Measurements from ENCODE around the gene NPHP4. TPM values are rescaled to one million over a fixed set of nuclear protein-coding genes. Genes with fewer than 3 reads are reported as not detected.

NPHP4 gene
- polyA plus RNA-seq, 1 donor (not counting 4 experiments of a cell fraction or from before 2014, with no cell fraction given), result 3.7 TPM

DNA sequence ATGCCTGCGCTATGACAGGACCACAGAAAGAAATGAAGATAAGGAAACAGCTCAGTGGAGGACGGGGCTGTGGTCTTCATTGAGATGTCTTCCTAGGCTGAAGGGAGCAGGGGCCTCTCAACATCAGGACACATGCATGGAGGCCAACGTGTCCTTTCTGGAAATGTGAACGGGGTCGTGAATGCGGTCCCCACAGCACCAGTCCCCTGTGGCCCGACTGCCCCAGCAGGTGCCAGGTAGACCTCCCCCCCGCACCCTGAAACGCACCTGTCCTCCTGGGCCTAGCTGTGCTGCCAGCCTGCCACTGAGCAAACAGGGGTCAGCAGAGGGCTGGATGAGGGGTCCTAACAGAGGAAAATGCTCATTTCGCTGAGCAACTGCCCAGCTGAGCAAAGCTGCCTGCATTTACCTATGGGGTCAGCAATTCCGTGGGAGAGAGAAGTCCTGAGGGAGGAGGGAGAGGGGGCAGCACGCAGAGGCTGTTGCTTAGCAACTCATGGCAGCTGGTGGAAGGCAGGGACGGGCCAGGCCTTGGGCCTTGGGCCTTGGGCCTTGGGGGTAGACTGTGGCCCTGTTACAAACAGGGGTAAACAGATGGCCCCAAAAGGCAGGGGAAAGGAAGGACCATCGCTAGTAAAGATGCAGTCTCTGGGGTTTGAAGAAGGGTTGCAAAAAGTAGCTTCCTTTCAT, 77.4 kb downstream of the NPHP4 start:
- Histone ChIP-seq H3K9me1 (ENCODE audit: control insufficient read depth, extremely low read depth, insufficient read depth, low read length) (no peaks in the 10 kb centered on the region), H3K79me2 (ENCODE audit: control insufficient read depth, insufficient read depth, low read length) (no peaks in the 10 kb centered on the region), H2AFZ (ENCODE audit: control insufficient read depth, low read length) (no peak overlapping the region), H3K9me3 (ENCODE audit: control insufficient read depth, low read depth, low read length) (no peaks in the 10 kb centered on the region), H3K36me3 (ENCODE audit: control insufficient read depth in 2 of 2, extremely low read depth in 1 of 2, insufficient read depth in 2 of 2, low read length in 2 of 2) (no peaks in the 10 kb centered on the region), H3K4me3 (ENCODE audit: control insufficient read depth in 2 of 3, extremely low read depth in 1 of 3, insufficient read depth in 2 of 3, low read depth in 1 of 3, low read length in 3 of 3) (no peak overlapping the region), H3K9ac (ENCODE audit: control insufficient read depth, extremely low read depth, insufficient read depth, low read length) (no peak overlapping the region), H4K20me1 (ENCODE audit: control insufficient read depth, extremely low read depth, insufficient read depth, low read length) (no peaks in the 10 kb centered on the region), H3K4me2 (ENCODE audit: control insufficient read depth, extremely low read depth, insufficient read depth, low read depth, low read length) (no peak overlapping the region), H3K27me3 (ENCODE audit: control insufficient read depth, extremely low read depth, insufficient read depth, low read length) (no peaks in the 10 kb centered on the region), H3K4me1 (ENCODE audit: control insufficient read depth, extremely low read depth, insufficient read depth, low read length) (peaks cover 2% of the 10 kb centered on the region), H3K27ac (ENCODE audit: control insufficient read depth, insufficient read depth, low read length) (no peak overlapping the region)
- no peak for DNase-seq (ENCODE audit: low read depth, low spot score)
- no peak for TF ChIP-seq EZH2 (IDR thresholded peaks at IDR 0.05; ENCODE audit: low read length)
- TF ChIP-seq, protein P1, sequence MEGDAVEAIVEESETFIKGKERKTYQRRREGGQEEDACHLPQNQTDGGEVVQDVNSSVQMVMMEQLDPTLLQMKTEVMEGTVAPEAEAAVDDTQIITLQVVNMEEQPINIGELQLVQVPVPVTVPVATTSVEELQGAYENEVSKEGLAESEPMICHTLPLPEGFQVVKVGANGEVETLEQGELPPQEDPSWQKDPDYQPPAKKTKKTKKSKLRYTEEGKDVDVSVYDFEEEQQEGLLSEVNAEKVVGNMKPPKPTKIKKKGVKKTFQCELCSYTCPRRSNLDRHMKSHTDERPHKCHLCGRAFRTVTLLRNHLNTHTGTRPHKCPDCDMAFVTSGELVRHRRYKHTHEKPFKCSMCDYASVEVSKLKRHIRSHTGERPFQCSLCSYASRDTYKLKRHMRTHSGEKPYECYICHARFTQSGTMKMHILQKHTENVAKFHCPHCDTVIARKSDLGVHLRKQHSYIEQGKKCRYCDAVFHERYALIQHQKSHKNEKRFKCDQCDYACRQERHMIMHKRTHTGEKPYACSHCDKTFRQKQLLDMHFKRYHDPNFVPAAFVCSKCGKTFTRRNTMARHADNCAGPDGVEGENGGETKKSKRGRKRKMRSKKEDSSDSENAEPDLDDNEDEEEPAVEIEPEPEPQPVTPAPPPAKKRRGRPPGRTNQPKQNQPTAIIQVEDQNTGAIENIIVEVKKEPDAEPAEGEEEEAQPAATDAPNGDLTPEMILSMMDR (optimal IDR thresholded peaks at IDR 0.05 in 1 of 3, IDR thresholded peaks at IDR 0.05 in 1 of 3, conservative IDR thresholded peaks at IDR 0.05 in 1 of 3; ENCODE audit: extremely low read depth in 1 of 3, insufficient read depth in 2 of 3, low read length in 3 of 3), result no peak
- dilution Hi-C loops (cut with MboI; ENCODE audit: extremely low pct_ligation_motif_present, low sequenced_read_pairs), result no loop called here
- no peak for FAIRE-seq

DNA sequence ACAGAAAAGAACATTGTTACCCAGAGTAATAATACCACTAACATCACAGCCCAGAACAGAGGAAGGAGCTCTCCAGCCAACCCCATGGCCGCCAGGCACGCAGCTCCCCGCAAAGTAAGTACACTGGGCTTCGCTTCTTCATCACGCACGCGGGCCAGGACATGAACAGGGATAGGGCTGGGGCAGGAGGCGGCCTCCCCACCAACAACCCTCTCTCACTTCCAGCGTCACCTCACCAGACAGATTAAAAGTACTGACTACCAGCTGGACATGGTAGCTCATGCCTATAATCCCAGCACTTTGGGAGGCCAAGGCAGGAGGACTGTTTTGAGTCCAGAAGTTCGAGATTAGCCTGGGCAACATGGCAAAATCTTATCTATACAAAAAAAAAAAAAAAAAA, 78.3 kb downstream of the NPHP4 start:
- H3K4me3 ChIP-seq (ENCODE audit: control insufficient read depth in 2 of 3, extremely low read depth in 1 of 3, insufficient read depth in 2 of 3, low read depth in 1 of 3, low read length in 3 of 3), result no peak overlapping the region
- no peaks in the 10 kb centered on the region for H3K27me3 ChIP-seq (ENCODE audit: control insufficient read depth, extremely low read depth, insufficient read depth, low read length)
- H3K27ac ChIP-seq (ENCODE audit: control insufficient read depth, insufficient read depth, low read length), result no peak overlapping the region
- TF ChIP-seq, protein P1 (optimal IDR thresholded peaks at IDR 0.05 in 1 of 3, IDR thresholded peaks at IDR 0.05 in 1 of 3, conservative IDR thresholded peaks at IDR 0.05 in 1 of 3; ENCODE audit: extremely low read depth in 1 of 3, insufficient read depth in 2 of 3, low read length in 3 of 3), result no peak
- TF ChIP-seq EZH2 (IDR thresholded peaks at IDR 0.05; ENCODE audit: low read length), result no peak
- H3K36me3 ChIP-seq (ENCODE audit: control insufficient read depth in 2 of 2, extremely low read depth in 1 of 2, insufficient read depth in 2 of 2, low read length in 2 of 2), result no peaks in the 10 kb centered on the region
- FAIRE-seq (no peak), DNase-seq (ENCODE audit: low read depth, low spot score) (no peak)
- no peaks in the 10 kb centered on the region for H3K9me1 ChIP-seq (ENCODE audit: control insufficient read depth, extremely low read depth, insufficient read depth, low read length)
- H4K20me1 ChIP-seq (ENCODE audit: control insufficient read depth, extremely low read depth, insufficient read depth, low read length), result no peaks in the 10 kb centered on the region
- H3K79me2 ChIP-seq (ENCODE audit: control insufficient read depth, insufficient read depth, low read length), result no peaks in the 10 kb centered on the region
- no peaks in the 10 kb centered on the region for H3K9me3 ChIP-seq (ENCODE audit: control insufficient read depth, low read depth, low read length)
- H2AFZ ChIP-seq (ENCODE audit: control insufficient read depth, low read length), result no peak overlapping the region
- H3K4me2 ChIP-seq (ENCODE audit: control insufficient read depth, extremely low read depth, insufficient read depth, low read depth, low read length), result no peak overlapping the region
- dilution Hi-C loops (cut with MboI; ENCODE audit: extremely low pct_ligation_motif_present, low sequenced_read_pairs), result no loop called here
- no peak overlapping the region for H3K9ac ChIP-seq (ENCODE audit: control insufficient read depth, extremely low read depth, insufficient read depth, low read length)
- peaks cover 2% of the 10 kb centered on the region for H3K4me1 ChIP-seq (ENCODE audit: control insufficient read depth, extremely low read depth, insufficient read depth, low read length)
